GM19193 (cell line): Measurements from ENCODE around the gene WDR35.

Experiments
- POLR2A ChIP-seq: IDR thresholded peaks from 4 replicates; pipeline ENCODE4 v1.6.1; 2011; ENCODE audit not compliant: insufficient read depth, insufficient read length; ENCODE audit errors: extremely low read depth

WDR35 gene

GRCh38 chr2:20016346-20016745 is 26.4 kb upstream of the WDR35 start:
- no peak for TF ChIP-seq POLR2A

DNA sequence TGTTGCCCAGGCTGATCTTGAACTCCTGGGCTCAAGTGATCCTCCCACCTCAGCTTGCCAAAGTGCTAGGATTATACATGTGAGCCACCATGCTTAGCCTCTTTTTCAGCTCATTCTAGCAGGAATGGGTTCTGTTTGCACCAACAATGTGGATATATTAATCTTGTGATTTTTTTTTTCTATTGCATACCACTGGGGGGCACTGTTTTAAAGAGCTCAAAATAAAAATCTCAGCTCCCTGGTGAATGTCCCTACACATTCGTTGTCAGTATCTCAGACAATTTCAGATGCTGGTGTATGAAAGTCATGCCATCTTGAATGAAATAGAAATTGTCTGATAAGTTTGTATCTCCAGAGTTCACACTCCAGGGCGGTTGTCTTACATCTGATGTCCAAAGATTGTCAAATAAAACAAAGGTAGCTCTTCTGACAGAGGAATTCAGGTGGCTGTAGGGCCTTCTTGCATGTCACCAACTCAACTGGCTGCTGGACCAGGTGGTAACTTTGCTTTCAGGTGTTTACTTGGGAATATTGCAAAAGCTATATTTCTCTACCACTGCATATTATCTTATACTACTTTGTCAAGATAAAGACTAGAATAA is 25.7 kb upstream of the WDR35 start:
- no peak for TF ChIP-seq POLR2A

DNA sequence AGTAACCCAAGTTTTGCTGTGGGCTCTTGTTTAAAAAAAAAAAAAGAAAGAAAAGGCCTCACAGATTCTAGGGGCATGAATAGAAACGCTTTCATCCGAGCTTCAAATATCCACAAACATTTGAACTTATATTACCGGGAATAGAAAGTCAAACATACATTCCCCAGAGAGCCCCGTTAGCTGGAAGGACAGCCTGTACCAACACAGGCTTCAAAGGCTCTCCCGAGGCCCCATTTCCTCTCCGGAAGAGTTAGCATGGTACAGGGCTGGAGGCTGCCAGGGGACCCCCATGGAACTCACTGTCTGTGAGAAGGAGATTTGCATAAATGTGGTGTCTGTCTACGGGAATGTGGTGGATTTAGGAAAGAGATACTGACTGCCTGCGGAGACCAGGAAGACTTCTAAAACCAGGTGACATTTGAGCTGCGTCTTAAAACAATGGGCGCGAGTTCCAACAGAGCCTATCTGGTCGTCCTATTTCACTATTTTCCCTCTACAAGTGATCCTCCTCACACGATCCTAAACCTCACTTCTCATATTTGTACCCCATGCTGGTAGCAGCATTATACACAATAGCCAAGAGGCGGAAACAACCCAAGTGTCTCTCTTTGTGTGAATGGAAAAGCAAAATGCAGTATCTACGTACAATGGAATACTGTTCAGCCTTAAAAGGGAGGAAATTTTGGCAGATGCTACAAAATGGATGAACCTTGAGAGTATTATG is 23.4 kb upstream of the WDR35 start:
- TF ChIP-seq POLR2A, result no peak

- no peak for TF ChIP-seq POLR2A
Observed at GRCh38 chr2:20012282-20013125, 22.6 kb upstream of the WDR35 start, which contains the start of gene MATN3. Gene MATN3, minus strand, starts transcription at chr2:20012668. Its CDS starts 37 bp downstream, at chr2:20012631.

GRCh38 chr2:20012032-20012281 is 22.1 kb upstream of the WDR35 start:
- no peak for TF ChIP-seq POLR2A

- no peak for TF ChIP-seq POLR2A
Observed at GRCh38 chr2:20011276-20012031, 21.5 kb upstream of the WDR35 start.

- no peak for TF ChIP-seq POLR2A
Observed at GRCh38 chr2:20008703-20009102, 18.8 kb upstream of the WDR35 start.

- TF ChIP-seq POLR2A, result no peak
Observed at GRCh38 chr2:20005891-20006470, 16.1 kb upstream of the WDR35 start.

DNA sequence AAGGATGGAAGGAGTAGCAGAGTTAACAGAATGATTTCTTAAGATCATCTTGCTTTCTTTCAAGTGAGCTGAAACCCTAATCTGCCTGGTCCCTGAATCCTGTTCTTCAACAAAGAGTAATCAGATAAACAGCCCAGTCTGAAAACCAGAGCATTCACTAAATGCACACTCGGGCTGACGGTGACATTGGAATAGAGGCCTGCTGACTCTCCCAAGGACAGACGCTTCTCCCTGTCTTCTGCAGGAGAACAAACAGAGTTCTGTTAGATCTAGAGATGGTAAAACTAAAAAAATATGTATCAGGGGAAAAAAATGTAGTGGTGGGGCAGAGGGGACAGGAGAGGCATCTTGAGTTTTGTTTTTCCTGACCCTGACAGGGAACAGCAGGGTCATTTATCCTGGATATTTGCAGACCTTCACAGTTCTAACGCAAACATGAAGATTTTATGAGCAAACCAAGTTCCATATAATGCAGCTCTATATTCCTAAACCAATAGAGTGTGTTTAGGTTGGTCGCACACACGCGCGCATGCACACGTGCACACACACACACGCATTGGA is 15.2 kb upstream of the WDR35 start:
- no peak for TF ChIP-seq POLR2A

GRCh38 chr2:20001361-20001863 is 11.5 kb upstream of the WDR35 start:
- TF ChIP-seq POLR2A, result no peak

GRCh38 chr2:19993731-19994130 is 3.8 kb upstream of the WDR35 start:
- TF ChIP-seq POLR2A, result no peak

DNA sequence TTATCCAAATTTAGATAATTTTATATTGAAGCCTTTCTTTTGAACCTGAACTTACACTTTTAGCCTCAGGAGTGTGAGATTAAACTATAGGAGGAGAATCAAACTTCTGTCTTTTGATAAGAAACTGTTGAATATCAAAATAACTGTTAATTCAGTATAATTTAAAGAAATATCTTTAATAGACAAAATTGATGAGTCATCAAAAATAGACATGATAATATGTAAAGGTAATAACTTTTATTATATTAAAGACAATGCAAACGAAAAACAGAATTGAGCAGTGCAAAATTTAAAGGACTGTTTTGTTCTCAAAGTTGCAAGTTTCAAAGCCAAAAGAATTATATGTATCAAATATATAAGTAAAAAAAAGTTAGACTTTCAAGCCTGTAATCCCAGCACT is 2.0 kb upstream of the WDR35 start:
- TF ChIP-seq POLR2A, result no peak

DNA sequence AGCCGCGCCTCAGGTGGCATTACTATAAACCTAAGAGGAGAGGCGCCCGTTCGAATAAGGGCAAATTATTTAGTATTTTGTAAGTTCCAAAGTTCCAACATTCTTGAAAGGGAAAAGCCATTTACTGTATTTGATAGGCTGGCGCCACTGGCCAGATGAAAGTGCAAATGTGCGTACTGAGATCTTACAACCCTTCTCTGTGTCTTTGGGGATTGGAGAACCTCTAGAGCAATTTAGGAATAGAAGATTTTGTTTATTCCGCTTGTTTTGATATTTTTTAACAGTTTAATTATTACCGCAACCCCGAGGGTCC is 467 bp upstream of the WDR35 start:
- TF ChIP-seq POLR2A, result no peak

DNA sequence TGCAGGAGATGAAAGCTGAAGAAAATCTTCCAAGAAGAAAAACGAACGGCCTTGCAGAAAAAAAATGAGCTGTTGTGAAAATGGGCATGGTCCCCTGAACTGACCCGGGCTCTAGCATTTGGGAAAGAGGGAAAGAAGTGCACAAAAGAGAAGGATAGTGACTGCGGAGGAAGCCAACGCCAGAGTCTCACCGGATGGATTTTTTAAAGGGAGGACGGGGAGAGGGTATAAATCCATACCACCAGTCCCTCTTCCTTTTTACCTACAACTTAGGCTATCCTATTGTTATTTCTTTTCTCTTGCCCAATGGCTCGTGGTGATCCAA is 601 bp downstream of the WDR35 start:
- no peak for TF ChIP-seq POLR2A

- TF ChIP-seq POLR2A, result no peak
Observed at GRCh38 chr2:19988600-19988999, 1.3 kb downstream of the WDR35 start.
